Transverse colon (tissue), 4 donors: ENCODE measurements around the gene NUP85. TPM values are rescaled to one million over a fixed set of nuclear protein-coding genes. Genes with fewer than 3 reads are reported as not detected.
A peak's percentile ranks its signal among the peaks of the same experiment; 100 is the strongest.

Experiments used
- DNase-seq: peaks from one replicate; pipeline ENCODE4 v3.0.0-alpha.2; 2019
- H3K27ac ChIP-seq, 4 donors: fragments of 200-600 bp; sonication (generic); 2 replicates each; pipeline ENCODE4 v1.5.1; 2016 to 2018; ENCODE audit warnings: inconsistent platforms in 4 of 4
- H3K27me3 ChIP-seq: fragments of 200-600 bp; sonication (generic); 2 replicates; pipeline ENCODE4 v1.5.1; 2017; ENCODE audit warnings: inconsistent platforms
- H3K36me3 ChIP-seq, 4 donors: fragments of 200-600 bp; sonication (generic); 2 replicates each; pipeline ENCODE4 v1.5.1; 2017 to 2019; ENCODE audit warnings: inconsistent platforms in 4 of 4
- H3K4me1 ChIP-seq, 4 donors: fragments of 200-600 bp; sonication (generic); 2 replicates each; pipeline ENCODE4 v1.5.1; 2017 to 2020; ENCODE audit warnings: inconsistent platforms in 4 of 4
- H3K4me3 ChIP-seq, 4 donors: fragments of 200-600 bp; sonication (generic); 1 replicate in 1 of 4; 2 replicates in 3 of 4; pipeline versions ENCODE4 v1.5.1 to v1.6.1; 2017 to 2019; ENCODE audit warnings: inconsistent platforms in 4 of 4
- H3K9me3 ChIP-seq, 2 donors: fragments of 200-600 bp; sonication (generic); 2 replicates each; pipeline ENCODE4 v1.5.1; 2017 to 2019; ENCODE audit warnings: inconsistent platforms in 2 of 2
- EP300 ChIP-seq: sonication (generic); formaldehyde crosslinking; IDR thresholded peaks from one replicate; pipeline ENCODE4 v1.6.1; 2017; ENCODE audit warnings: antibody characterized with exemption, low read depth
- POLR2A ChIP-seq: fragments of 450-650 bp; IDR thresholded peaks from one replicate; pipeline ENCODE4 v1.6.1; 2016; ENCODE audit warnings: antibody characterized with exemption, mild to moderate bottlenecking, moderate library complexity
- POLR2AphosphoS5 ChIP-seq, 3 donors: sonication (generic); formaldehyde crosslinking; IDR thresholded peaks; one replicate each; pipeline ENCODE4 v1.6.1; 2016; ENCODE audit warnings: antibody characterized with exemption in 3 of 3
- WGBS, 2 donors: methylation state at CpG; one replicate each; pipeline ENCODE4 v1.1.5; 2018; ENCODE audit warnings: low coverage in 1 of 2; 5-methylcytosine and 5-hydroxymethylcytosine counted together
- in situ Hi-C, 4 donors: fragments of 200-750 bp; cut with MboI; loops; one replicate each; pipeline versions ENCODE4 v1.15.0 to v1.15.1; 2017; ENCODE audit warnings: low sequenced_read_pairs in 3 of 4, low pct_ligation_motif_present in 1 of 4, low pct_unique_long_range_greater_than_20kb in 1 of 4
- intact Hi-C: fragments of 100-400 bp; cut with DNase I; formaldehyde crosslinking; loops from one replicate; pipeline ENCODE4 v1.15.1; 2023; ENCODE audit warnings: low total_unique reads
- total RNA-seq, 4 donors: library from RNA; depleted of rRNA; stranded (reverse); fragments of >200 nt; gene quantifications; one replicate each; pipeline ENCODE4 v1.1.0, GENCODE V29; 2016
- TF ChIP-seq, protein P1 (sequence below), 5 experiments: fragments of 200-600 bp in 3 of 5; fragments of 450-650 bp in 2 of 5; sonication (generic) in 3 of 5; IDR thresholded peaks; 1 replicate in 2 of 5; 2 replicates in 3 of 5; pipeline ENCODE4 v1.5.1; 2016 to 2017; ENCODE audit warnings: antibody characterized with exemption in 5 of 5, inconsistent platforms in 3 of 5, mild to moderate bottlenecking in 2 of 5, moderate library complexity in 1 of 5

NUP85 gene
- total RNA-seq, 4 donors from 2014 or later: 13.1 to 204 (median 31.8) TPM

DNA sequence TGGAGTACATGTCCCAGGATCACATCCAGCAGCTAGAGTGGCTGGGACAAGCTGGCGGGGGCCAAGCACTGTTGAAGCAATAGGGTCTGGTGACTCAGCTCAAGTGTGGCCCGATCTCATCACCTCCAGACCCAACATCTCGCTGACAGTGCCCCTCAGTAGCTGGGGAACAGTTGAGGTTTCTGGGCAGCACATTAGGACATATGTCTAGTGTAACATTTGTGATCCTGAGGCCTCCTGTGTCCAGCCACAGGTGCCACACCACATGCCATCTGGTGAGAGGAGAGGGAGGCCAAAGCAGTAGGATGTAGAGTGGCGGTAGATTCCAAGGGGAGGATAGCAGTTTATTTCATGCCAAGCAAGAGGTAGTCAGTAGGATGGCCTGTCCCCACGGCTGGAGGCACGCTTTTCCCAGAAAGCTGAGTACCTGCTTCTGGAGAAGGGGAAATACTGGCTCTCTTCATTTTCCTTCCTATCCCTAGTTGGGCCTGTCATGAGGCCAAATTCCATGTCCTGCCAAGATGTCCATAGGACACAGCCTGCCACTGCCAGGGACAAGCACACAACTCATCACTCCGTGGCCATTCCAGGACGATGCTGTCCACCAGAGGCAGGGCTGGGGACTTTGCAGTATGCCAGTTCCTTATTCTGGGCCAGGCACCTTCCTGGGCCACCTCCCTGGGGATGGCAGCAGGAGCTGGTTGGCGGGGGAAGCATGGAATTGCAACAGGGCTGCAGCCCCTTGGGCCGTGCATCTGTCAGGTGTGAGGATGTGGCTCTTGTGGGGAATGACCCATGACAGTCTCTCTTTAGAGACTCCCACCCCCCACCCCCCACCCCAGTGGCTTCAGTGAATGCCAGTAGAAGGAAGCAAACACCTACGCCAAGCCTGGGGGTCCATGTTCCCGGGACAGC is 31.9 kb downstream of the NUP85 start:
- in situ Hi-C loops: no loop called here
- Histone ChIP-seq H3K36me3 (peaks cover 0 to 45% (median 22%) of the 10 kb centered on the region in 4 donors), H3K4me3 (no peak overlapping the region), H3K9me3 (no peaks in the 10 kb centered on the region), H3K27me3 (no peaks in the 10 kb centered on the region), H3K27ac (no peak overlapping the region), H3K4me1 (no peaks in the 10 kb centered on the region)
- WGBS, 2 donors: 91% methylated on average over 11 of the region's 12 CpGs; no CpG with 5 or more reads in 1 of the 2 donors
- intact Hi-C loops: no loop called here
- DNase-seq: no peak
- TF ChIP-seq, protein P1, sequence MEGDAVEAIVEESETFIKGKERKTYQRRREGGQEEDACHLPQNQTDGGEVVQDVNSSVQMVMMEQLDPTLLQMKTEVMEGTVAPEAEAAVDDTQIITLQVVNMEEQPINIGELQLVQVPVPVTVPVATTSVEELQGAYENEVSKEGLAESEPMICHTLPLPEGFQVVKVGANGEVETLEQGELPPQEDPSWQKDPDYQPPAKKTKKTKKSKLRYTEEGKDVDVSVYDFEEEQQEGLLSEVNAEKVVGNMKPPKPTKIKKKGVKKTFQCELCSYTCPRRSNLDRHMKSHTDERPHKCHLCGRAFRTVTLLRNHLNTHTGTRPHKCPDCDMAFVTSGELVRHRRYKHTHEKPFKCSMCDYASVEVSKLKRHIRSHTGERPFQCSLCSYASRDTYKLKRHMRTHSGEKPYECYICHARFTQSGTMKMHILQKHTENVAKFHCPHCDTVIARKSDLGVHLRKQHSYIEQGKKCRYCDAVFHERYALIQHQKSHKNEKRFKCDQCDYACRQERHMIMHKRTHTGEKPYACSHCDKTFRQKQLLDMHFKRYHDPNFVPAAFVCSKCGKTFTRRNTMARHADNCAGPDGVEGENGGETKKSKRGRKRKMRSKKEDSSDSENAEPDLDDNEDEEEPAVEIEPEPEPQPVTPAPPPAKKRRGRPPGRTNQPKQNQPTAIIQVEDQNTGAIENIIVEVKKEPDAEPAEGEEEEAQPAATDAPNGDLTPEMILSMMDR (IDR thresholded peaks at IDR 0.05): no peak
- TF ChIP-seq POLR2A (no peak), EP300 (no peak), POLR2AphosphoS5 (IDR thresholded peaks at IDR 0.05) (no peak)

DNA sequence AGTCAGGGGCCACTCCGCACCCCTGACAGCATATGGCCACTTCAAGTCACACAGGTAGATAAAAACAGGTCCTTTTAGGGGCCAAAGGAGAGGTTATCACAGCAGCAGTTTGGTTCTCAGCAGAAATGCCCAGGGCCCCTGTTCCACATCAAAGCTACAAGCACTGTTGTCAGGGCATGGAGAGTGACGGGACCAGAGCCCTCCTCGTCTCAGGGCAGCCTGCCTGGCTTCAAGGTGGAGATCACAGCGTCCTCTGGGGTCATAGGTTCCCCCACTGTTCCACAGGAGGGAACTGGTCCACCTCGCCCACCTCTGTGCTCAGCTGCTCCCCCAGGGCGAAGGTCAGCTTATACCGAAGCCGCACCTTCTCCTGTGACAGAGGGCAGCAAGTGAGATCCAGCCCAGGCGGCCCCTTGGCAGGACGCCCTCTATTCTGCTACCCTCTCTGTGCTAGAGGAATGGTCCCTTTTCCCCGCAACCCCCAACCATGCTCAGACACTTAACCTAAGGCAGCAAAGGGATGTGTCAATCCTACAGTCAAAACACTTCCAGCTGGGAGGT is 32.6 kb downstream of the NUP85 start:
- no peaks in the 10 kb centered on the region for H3K9me3 ChIP-seq
- 71% methylated on average over 10 of the region's 11 CpGs; no CpG with 5 or more reads in 1 of the 2 donors for WGBS, 2 donors
- H3K27me3 ChIP-seq: no peaks in the 10 kb centered on the region
- TF ChIP-seq POLR2A: no peak
- H3K4me1 ChIP-seq: no peaks in the 10 kb centered on the region
- H3K4me3 ChIP-seq: no peak overlapping the region
- peaks cover 0 to 45% (median 21%) of the 10 kb centered on the region in 4 donors for H3K36me3 ChIP-seq
- in situ Hi-C loops: no loop called here
- DNase-seq: no peak
- intact Hi-C loops: no loop called here
- no peak overlapping the region for H3K27ac ChIP-seq

DNA sequence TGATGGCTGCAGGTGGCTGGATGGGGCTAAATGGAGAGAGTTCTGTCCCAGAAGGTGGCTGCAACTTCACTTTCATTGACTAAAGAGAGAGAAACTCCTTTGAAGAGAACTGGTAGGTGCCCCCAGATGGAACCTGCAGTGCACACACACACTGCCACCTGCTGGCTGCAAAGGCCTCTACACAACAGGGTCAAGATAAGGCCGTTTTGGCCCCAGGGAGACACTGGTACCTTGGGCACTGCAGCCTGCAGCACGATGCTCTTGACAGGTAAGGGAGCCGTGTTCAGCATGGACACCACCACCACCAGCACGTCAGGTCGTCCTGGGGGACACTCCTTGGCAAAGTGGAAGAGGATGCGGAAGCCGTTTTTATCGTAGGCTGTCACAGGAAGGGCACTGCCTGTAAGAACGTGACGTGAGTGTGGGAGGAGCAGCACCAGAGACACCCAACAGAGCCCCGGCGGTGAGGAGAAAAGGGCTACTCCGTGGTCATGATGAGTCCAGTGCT is 33.3 kb downstream of the NUP85 start:
- 67% methylated on average over 13 of the region's 13 CpGs; no CpG with 5 or more reads in 1 of the 2 donors for WGBS, 2 donors

DNA sequence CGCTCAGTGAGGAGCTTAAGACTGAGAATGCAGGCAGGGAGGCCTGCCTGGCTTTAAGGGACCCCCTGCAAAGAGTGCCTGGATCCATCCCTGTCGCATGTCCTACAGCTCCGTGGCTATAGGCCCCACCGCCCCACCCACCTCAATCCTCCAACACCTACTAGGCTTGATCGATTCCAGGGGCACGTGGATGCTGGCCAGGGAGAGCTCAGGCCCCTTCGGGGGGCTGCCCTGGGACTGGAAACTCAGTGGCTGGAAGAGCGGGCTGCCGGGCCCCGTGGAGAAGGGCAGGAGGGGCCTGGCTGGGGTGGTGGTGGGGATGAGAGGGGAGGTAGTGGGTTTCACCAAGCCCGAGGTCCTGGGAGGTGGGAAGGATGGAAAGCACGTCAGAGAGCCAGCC is 33.7 kb downstream of the NUP85 start:
- H3K27ac ChIP-seq: no peak overlapping the region
- 90% methylated on average over 8 of the region's 12 CpGs; no CpG with 5 or more reads in 1 of the 2 donors for WGBS, 2 donors
- intact Hi-C loops: no loop called here

More for the DNA sequence above, 33.3 kb downstream of the NUP85 start:
- TF ChIP-seq, protein P1 (IDR thresholded peaks at IDR 0.05): peak; percentile 74 to 85 (median 77)
- TF ChIP-seq POLR2A: no peak
- Histone ChIP-seq H3K9me3 (no peaks in the 10 kb centered on the region), H3K27me3 (no peaks in the 10 kb centered on the region), H3K4me1 (no peaks in the 10 kb centered on the region), H3K4me3 (no peak overlapping the region), H3K27ac (no peak overlapping the region), H3K36me3 (peaks cover 0 to 50% (median 22%) of the 10 kb centered on the region in 4 donors)
- peak; percentile 61 for DNase-seq
- in situ Hi-C loops: no loop called here
- intact Hi-C loops: no loop called here

More for the DNA sequence above, 33.7 kb downstream of the NUP85 start:
- no peaks in the 10 kb centered on the region for H3K27me3 ChIP-seq
- no peak for DNase-seq
- H3K9me3 ChIP-seq: no peaks in the 10 kb centered on the region
- H3K4me3 ChIP-seq: no peak overlapping the region
- no peak for TF ChIP-seq POLR2A
- TF ChIP-seq, protein P1 (IDR thresholded peaks at IDR 0.05): no peak
- TF ChIP-seq EP300: no peak
- no peak for TF ChIP-seq POLR2AphosphoS5 (IDR thresholded peaks at IDR 0.05)
- peaks cover 0 to 54% (median 21%) of the 10 kb centered on the region in 4 donors for H3K36me3 ChIP-seq
- H3K4me1 ChIP-seq: no peaks in the 10 kb centered on the region
- in situ Hi-C loops: no loop called here
